Activated CD8-positive, alpha-beta T cell treated with anti-CD3 and anti-CD28 coated beads for 36 hours (primary cell): ENCODE data around the gene AKR1A1. TPM values are rescaled to one million over a fixed set of nuclear protein-coding genes. Genes with fewer than 3 reads are reported as not detected.
A peak's percentile ranks its signal among the peaks of the same experiment; 100 is the strongest.

Experiments used
- ATAC-seq: fragments of 200-7000 bp; cut with Tn5 transposase; one replicate; pipeline ENCODE4 v1.10.0; 2021; ENCODE audit warnings: mild to moderate bottlenecking, moderate library complexity
- CTCF ChIA-PET: fragments of 350-600 bp; sonication (Branson Sonifier 250); formaldehyde crosslinking; loops from one replicate; lab custom pipeline; 2021; ENCODE audit warnings: antibody characterized with exemption; lab: Charles Lee
- POLR2A ChIA-PET: fragments of 350-600 bp; sonication (Branson Sonifier 250); formaldehyde crosslinking; loops from one replicate; lab custom pipeline; 2021; ENCODE audit warnings: antibody characterized with exemption; lab: Charles Lee
- DNase-seq: peaks from one replicate; pipeline ENCODE4 v3.0.0-alpha.2; 2020
- H3K27ac Mint-ChIP-seq: one replicate; pipeline ENCODE4 v1.8.0; 2021; ENCODE audit warnings: mild to moderate bottlenecking, mixed read lengths
- H3K27me3 Mint-ChIP-seq: one replicate; pipeline ENCODE4 v1.8.0; 2021; ENCODE audit warnings: mixed read lengths
- H3K36me3 Mint-ChIP-seq: one replicate; pipeline ENCODE4 v1.8.0; 2021; ENCODE audit warnings: low read depth, mixed read lengths
- H3K4me1 Mint-ChIP-seq: one replicate; pipeline ENCODE4 v1.8.0; 2021; ENCODE audit warnings: low read depth, mixed read lengths
- H3K4me3 Mint-ChIP-seq: one replicate; pipeline ENCODE4 v1.8.0; 2021; ENCODE audit warnings: mild to moderate bottlenecking, moderate library complexity, mixed read lengths
- H3K9me3 Mint-ChIP-seq: one replicate; pipeline ENCODE4 v1.8.0; 2021; ENCODE audit warnings: mixed read lengths
- intact Hi-C: fragments of 100-400 bp; cut with micrococcal nuclease; formaldehyde crosslinking; loops from one replicate; pipeline ENCODE4 v1.10.0; 2022
- total RNA-seq, 2 experiments: library from RNA; stranded (reverse); gene quantifications; one replicate each; pipeline ENCODE4 v1.2.3, GENCODE V29; 2021
- TF ChIP-seq, protein P1 (sequence below): fragments of 200-600 bp; IDR thresholded peaks from one replicate; pipeline ENCODE4 v1.8.0; 2022; ENCODE audit warnings: antibody characterized with exemption, mild to moderate bottlenecking

AKR1A1 gene
- total RNA-seq, 2 experiments from 2014 or later: 184 to 186 TPM

DNA sequence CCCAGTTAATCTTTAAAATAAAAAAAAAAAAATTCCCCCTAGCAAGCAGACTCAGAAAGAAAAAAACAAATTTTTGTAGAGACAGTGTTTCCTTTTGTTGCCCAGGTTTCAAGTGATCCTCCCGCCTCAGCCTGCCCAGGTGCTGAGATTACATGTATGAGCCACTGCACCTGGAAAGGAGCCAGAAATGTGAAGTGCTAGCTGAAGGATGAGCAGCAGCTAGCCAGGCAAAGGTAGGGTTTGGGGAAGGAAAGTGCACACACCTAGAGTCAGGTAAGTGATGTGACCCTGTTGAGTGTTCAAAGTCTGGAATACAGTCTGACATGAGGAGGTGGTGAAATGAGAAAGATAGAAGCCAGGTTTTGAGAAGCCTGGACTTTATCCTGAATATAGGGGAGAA lies 1.7 kb downstream of the AKR1A1 start:
- CTCF ChIA-PET: interaction anchor here (2.0 to 2.6 kb wide), 2 partner anchors 17 to 18 kb away, joined by 8 to 16 read pairs; no protein-coding TSS in a partner anchor
- intact Hi-C loops: loop anchor here (5.0 kb wide), 1 partner anchor 35 kb away; no protein-coding TSS in a partner anchor

DNA sequence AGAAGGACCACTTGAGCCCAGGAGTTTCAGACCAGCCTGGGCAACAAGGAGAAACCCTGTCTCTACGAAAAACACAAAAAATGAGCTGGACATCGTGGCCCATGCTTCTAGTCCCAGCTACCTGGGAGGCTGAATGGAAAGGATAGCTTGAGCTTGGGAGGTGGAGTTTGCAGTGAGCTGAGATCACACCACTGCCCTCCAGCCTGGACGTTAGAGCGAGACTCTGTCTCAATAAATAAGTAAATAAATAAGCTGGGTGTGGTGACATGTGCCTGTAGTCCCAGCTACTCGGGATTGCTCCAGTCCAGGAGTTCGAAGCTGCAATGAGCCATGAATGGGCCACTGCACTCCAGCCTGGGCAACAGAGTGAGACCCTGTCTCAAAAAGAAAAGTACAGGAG lies 3.6 kb downstream of the AKR1A1 start:
- ATAC-seq (no peak), DNase-seq (no peak)
- H3K27me3 Mint-ChIP-seq: no peaks in the 10 kb centered on the region
- TF ChIP-seq, protein P1, sequence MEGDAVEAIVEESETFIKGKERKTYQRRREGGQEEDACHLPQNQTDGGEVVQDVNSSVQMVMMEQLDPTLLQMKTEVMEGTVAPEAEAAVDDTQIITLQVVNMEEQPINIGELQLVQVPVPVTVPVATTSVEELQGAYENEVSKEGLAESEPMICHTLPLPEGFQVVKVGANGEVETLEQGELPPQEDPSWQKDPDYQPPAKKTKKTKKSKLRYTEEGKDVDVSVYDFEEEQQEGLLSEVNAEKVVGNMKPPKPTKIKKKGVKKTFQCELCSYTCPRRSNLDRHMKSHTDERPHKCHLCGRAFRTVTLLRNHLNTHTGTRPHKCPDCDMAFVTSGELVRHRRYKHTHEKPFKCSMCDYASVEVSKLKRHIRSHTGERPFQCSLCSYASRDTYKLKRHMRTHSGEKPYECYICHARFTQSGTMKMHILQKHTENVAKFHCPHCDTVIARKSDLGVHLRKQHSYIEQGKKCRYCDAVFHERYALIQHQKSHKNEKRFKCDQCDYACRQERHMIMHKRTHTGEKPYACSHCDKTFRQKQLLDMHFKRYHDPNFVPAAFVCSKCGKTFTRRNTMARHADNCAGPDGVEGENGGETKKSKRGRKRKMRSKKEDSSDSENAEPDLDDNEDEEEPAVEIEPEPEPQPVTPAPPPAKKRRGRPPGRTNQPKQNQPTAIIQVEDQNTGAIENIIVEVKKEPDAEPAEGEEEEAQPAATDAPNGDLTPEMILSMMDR: no peak
- no peaks in the 10 kb centered on the region for H3K9me3 Mint-ChIP-seq
- ChIA-PET CTCF (interaction anchor here (0.9 to 2.6 kb wide), 3 partner anchors 14 to 42 kb away, joined by 3 to 8 read pairs (median 3); no protein-coding TSS in a partner anchor), POLR2A (interaction anchor here (0.6 to 2.3 kb wide), 4 partner anchors 10 to 33 kb away, joined by 3 to 16 read pairs (median 5); partner anchors contain the start of gene PRDX1)
- peaks cover 29% of the 10 kb centered on the region for H3K4me1 Mint-ChIP-seq
- peaks cover 18% of the 10 kb centered on the region for H3K36me3 Mint-ChIP-seq
- intact Hi-C loops: loop anchor here (5.0 kb wide), 1 partner anchor 37 kb away; no protein-coding TSS in a partner anchor
- H3K4me3 Mint-ChIP-seq: no peak overlapping the region
- no peak overlapping the region for H3K27ac Mint-ChIP-seq

More for the DNA sequence above, 1.7 kb downstream of the AKR1A1 start:
- Mint-ChIP-seq H3K4me3 (peak overlapping the region; percentile 100), H3K9me3 (no peaks in the 10 kb centered on the region), H3K27ac (no peak overlapping the region), H3K4me1 (peaks cover 23% of the 10 kb centered on the region), H3K27me3 (no peaks in the 10 kb centered on the region), H3K36me3 (peaks cover 16% of the 10 kb centered on the region)
- DNase-seq (peak; percentile 21), ATAC-seq (no peak)
- POLR2A ChIA-PET: interaction anchor here (2.0 to 2.5 kb wide), 7 partner anchors 14 to 54 kb away, joined by 7 to 25 read pairs (median 14); partner anchors contain the start of genes NASP and PRDX1
- TF ChIP-seq, protein P1: no peak

DNA sequence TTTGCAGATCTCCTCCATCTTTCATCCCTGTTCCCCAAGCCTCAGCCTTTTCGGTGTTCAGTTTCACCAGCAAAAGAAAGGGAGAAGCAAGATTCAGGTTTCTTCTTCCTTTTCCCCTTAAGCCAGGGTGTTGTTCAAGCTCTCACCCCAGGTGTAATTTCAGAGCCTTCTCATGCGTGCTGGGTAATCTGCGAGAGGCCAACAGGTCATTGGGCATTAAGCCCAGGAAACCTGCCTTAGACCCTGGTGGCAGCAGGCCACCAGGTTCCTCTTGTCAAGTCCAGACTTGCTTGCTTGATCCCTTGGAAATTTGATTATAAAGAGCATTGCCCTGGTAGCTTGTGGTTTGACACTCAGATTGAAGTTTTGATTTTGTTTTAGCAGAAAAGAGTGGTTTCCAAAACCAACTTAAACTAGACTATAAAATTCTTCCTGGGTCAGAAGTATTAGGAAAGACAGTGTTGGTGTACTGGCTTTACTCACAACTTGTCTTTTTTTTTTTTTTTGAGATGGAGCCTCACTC lies 6.9 kb downstream of the AKR1A1 start:
- H3K27ac Mint-ChIP-seq: peak overlapping the region; percentile 71

DNA sequence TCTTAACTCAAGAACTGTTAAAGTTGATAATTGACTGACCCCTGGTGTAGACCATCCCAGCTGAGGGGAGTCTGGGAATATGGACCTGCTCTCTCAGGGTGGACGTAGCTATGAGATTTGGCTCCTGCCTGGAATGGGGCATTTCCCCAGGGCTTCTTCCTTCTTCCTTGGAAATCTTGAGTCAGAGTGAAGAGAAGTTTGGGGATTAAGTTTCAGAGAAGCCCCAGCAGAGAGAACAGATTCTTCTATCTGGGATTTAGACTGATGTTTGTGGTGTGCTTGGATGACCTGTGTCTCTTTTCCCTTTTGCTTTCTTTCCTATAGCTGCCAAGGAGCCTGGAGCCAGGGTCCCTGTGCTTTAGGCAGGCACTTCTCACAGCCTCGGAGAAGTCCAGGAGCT lies 13.2 kb downstream of the AKR1A1 start:
- TF ChIP-seq, protein P1: no peak
- Mint-ChIP-seq H3K9me3 (no peaks in the 10 kb centered on the region), H3K27me3 (no peaks in the 10 kb centered on the region), H3K36me3 (peaks cover 39% of the 10 kb centered on the region), H3K4me3 (no peak overlapping the region), H3K4me1 (peaks cover 16% of the 10 kb centered on the region), H3K27ac (peak overlapping the region; percentile 8)
- intact Hi-C loops: loop anchor here (5.0 kb wide), 1 partner anchor 207 kb away; no protein-coding TSS in a partner anchor
- no peak for DNase-seq
- CTCF ChIA-PET: interaction anchor here (0.6 to 1.0 kb wide), 2 partner anchors 51 to 82 kb away, joined by 4 to 5 read pairs; no protein-coding TSS in a partner anchor
- ATAC-seq: no peak
- POLR2A ChIA-PET: interaction anchor here (0.7 to 1.4 kb wide), 4 partner anchors 13 to 43 kb away, joined by 3 to 5 read pairs (median 4); partner anchors contain the start of gene AKR1A1

More for the DNA sequence above, 6.9 kb downstream of the AKR1A1 start:
- Mint-ChIP-seq H3K4me1 (peaks cover 30% of the 10 kb centered on the region), H3K27me3 (no peaks in the 10 kb centered on the region), H3K4me3 (no peak overlapping the region), H3K36me3 (peaks cover 26% of the 10 kb centered on the region), H3K9me3 (no peaks in the 10 kb centered on the region)
- intact Hi-C loops: no loop called here
- ChIA-PET CTCF (interaction anchor here (1.1 to 3.2 kb wide), 3 partner anchors 12 to 45 kb away, joined by 3 to 22 read pairs (median 8); no protein-coding TSS in a partner anchor), POLR2A (interaction anchor here (0.6 to 2.1 kb wide), 4 partner anchors 11 to 39 kb away, joined by 3 to 12 read pairs (median 4); partner anchors contain the start of gene NASP)
- TF ChIP-seq, protein P1: no peak
- ATAC-seq: no peak
- DNase-seq: no peak
